Measurements from ENCODE around the gene METAP1D.

DNA sequence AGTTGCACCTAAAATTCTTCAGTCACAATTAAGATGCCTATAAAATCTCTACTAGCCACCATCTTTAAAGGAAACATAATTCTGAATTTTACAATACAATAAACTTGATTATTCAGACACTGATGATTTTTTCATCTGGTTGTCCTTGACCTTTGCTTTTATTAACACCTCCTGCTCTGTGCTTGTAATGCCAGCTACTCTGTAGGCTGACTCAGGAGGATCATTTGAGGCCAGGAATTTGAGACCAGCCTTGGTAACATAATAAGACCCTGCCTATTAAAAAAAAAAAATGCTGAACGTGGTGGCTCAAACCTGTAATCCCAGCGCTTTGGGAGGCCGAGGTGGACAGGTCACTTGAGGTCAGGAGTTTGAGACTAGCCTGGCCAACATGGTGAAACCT, 39.2 kb upstream of the METAP1D start:
- TF ChIP-seq EZH2 (IDR thresholded peaks at IDR 0.05) (no peak), POLR2AphosphoS5 (IDR thresholded peaks at IDR 0.05; ENCODE audit: borderline replicate concordance, low read depth, low read length) (no peak)

Measured in SK-N-MC (cell line).